Measurements from ENCODE around the gene NKAIN4.

The NKAIN4 gene

DNA sequence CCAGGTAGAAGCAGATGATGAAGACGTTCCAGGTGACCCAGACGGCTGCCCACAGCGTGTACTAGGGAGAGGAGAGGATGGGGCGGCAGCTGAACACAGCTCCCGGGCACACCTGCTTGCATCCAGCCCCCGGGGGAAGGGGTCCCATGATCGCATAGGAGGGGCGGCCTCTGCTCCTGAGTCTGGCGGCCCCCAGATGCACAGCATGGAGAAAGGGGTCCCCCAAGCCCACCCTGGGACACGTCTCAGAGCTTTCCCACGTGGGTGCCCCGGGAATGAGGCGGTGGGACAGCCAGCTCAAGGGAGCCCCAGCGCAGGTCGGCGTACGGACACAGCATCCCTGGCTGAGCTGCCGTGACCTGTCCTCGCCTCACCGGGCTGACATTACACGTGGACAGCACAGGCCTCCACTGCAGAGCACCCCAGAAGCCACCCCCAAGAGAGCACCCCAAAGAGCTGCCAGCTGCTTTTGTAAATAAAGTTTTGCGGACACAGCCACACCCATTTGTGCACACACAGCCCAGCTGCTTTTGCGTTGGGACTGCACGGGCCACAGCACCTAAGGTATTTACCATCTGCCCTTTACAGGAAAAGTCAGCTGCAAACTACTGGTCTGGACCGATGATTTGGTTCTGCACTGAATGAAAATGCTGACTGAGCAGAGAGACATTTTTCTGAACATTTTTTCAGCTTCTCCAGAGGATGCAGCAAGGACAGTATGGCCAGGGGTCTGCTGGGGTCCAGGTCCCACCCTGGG lies 5.2 kb downstream of the NKAIN4 start:
- H3K4me3 ChIP-seq (ENCODE audit: low read length in 2 of 2) = no peak overlapping the region
- H3K9ac ChIP-seq (ENCODE audit: low read depth in 1 of 2, low read length in 2 of 2) = no peak overlapping the region
- peaks cover 7 to 11% of the 10 kb centered on the region in 2 donors for H3K27me3 ChIP-seq (ENCODE audit: control insufficient read depth in 2 of 2, insufficient read depth in 2 of 2, low read length in 2 of 2)
- H3K4me1 ChIP-seq (ENCODE audit: control insufficient read depth in 2 of 2, insufficient read depth in 2 of 2, low read length in 2 of 2) = no peaks in the 10 kb centered on the region
- H3K27ac ChIP-seq (ENCODE audit: low read depth in 2 of 2, low read length in 2 of 2) = no peak overlapping the region
- no peaks in the 10 kb centered on the region for H3K36me3 ChIP-seq (ENCODE audit: control insufficient read depth in 2 of 2, insufficient read depth in 2 of 2, low read length in 2 of 2)
- H3K9me3 ChIP-seq (ENCODE audit: control insufficient read depth in 2 of 2, low read length in 2 of 2) = no peaks in the 10 kb centered on the region

DNA sequence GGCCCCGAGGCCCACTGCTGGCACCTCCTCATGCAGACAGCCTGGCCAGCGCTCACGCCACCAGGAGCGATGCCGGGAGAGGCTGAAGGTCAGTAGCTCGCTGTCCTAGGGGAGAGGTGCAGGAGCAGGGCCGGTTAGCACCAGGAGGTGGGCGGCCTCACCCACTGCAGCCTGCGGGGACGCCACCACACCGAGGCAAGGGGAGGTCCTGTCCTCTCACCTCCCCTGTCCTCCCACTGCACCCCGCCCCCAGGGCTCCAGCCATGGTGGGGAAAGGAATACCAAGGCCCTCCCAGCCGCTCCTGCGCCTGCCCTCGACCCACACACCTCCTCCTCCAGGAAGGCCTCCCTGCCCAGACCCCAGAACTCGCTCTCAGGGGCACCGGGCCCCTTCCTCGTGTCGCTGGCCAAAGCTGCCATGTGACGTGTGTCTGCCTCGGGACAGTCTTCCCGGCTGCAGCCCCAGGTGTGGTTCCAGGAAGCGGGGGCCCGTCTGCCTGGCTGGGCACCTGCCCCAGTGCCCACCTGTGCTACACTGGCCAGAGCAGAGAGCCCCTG lies 6.5 kb downstream of the NKAIN4 start:
- Histone ChIP-seq H3K4me1 (ENCODE audit: control insufficient read depth in 2 of 2, insufficient read depth in 2 of 2, low read length in 2 of 2) (no peaks in the 10 kb centered on the region), H3K27ac (ENCODE audit: low read depth in 2 of 2, low read length in 2 of 2) (no peak overlapping the region), H3K36me3 (ENCODE audit: control insufficient read depth in 2 of 2, insufficient read depth in 2 of 2, low read length in 2 of 2) (no peaks in the 10 kb centered on the region), H3K27me3 (ENCODE audit: control insufficient read depth in 2 of 2, insufficient read depth in 2 of 2, low read length in 2 of 2) (peaks cover 3 to 11% of the 10 kb centered on the region in 2 donors), H3K9ac (ENCODE audit: low read depth in 1 of 2, low read length in 2 of 2) (no peak overlapping the region), H3K4me3 (ENCODE audit: low read length in 2 of 2) (no peak overlapping the region), H3K9me3 (ENCODE audit: control insufficient read depth in 2 of 2, low read length in 2 of 2) (no peaks in the 10 kb centered on the region)

DNA sequence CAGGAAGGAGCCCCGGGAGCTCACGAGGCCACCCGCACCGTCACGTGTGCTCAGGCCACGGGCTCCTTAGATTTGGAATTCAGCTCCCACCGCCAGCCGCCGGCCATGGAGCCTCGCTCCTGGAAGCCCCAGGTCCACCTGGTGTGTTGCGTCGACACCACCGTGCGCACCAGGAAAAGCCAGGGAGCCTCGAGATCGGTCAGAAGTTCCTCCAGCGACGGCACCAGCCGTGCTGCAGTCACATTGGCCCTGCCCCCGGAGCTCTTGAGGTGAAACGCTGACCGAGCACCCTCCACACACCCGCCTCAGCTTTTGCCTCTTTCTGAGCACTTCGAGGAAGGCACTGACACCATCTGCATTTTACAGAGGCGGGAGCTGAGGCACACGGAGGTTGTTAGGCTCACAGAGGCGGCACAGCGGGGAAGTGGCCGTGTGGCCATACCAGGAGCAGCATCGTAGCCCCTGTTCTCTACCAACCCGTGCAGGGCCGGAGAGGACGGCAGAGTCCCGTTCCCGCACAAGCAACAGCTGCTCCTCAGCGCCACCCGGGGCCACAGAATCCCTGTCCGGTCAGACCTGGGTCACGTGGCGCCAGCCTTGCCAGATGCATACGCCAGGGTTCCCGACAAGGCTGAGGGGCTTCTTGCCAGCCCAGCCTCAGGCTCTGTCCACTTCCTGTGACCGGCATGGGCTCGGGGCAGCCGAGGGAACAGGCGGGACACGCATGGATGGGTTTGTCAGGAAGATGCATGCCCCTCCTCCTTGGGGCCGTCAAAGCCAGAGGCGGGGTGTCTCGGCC lies 7.6 kb downstream of the NKAIN4 start:
- Histone ChIP-seq H3K27ac (ENCODE audit: low read depth in 2 of 2, low read length in 2 of 2) (no peak overlapping the region), H3K9me3 (ENCODE audit: control insufficient read depth in 2 of 2, low read length in 2 of 2) (no peaks in the 10 kb centered on the region), H3K4me3 (ENCODE audit: low read length in 2 of 2) (no peak overlapping the region), H3K36me3 (ENCODE audit: control insufficient read depth in 2 of 2, insufficient read depth in 2 of 2, low read length in 2 of 2) (no peaks in the 10 kb centered on the region), H3K4me1 (ENCODE audit: control insufficient read depth in 2 of 2, insufficient read depth in 2 of 2, low read length in 2 of 2) (no peaks in the 10 kb centered on the region), H3K27me3 (ENCODE audit: control insufficient read depth in 2 of 2, insufficient read depth in 2 of 2, low read length in 2 of 2) (peaks cover 0 to 11% of the 10 kb centered on the region in 2 donors), H3K9ac (ENCODE audit: low read depth in 1 of 2, low read length in 2 of 2) (no peak overlapping the region)

DNA sequence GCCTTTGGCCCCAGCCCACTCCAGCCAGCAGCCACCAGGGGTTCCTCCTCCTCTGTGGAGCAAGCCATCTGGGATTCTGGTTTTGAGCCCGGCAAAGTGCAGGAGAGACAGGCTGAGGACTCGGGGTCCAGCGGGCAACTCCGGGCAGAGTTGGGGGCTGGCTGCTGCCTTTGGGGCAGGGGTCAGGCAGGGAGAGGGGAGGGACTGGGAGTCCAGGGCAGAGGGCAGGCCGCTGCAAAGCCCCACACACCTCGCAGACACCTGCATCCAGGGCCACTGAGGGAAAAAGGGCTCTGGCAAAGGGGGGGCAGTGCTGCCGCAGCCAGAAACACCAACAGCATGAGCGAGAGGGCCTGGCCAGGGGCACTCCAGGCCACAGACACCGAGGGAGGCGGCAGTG lies 9.8 kb downstream of the NKAIN4 start:
- no peaks in the 10 kb centered on the region for H3K9me3 ChIP-seq (ENCODE audit: control insufficient read depth in 2 of 2, low read length in 2 of 2)
- peaks cover 0 to 11% of the 10 kb centered on the region in 2 donors for H3K27me3 ChIP-seq (ENCODE audit: control insufficient read depth in 2 of 2, insufficient read depth in 2 of 2, low read length in 2 of 2)
- H3K9ac ChIP-seq (ENCODE audit: low read depth in 1 of 2, low read length in 2 of 2) = no peak overlapping the region
- no peaks in the 10 kb centered on the region for H3K4me1 ChIP-seq (ENCODE audit: control insufficient read depth in 2 of 2, insufficient read depth in 2 of 2, low read length in 2 of 2)
- H3K27ac ChIP-seq (ENCODE audit: low read depth in 2 of 2, low read length in 2 of 2) = no peak overlapping the region
- no peak overlapping the region for H3K4me3 ChIP-seq (ENCODE audit: low read length in 2 of 2)
- no peaks in the 10 kb centered on the region for H3K36me3 ChIP-seq (ENCODE audit: control insufficient read depth in 2 of 2, insufficient read depth in 2 of 2, low read length in 2 of 2)

DNA sequence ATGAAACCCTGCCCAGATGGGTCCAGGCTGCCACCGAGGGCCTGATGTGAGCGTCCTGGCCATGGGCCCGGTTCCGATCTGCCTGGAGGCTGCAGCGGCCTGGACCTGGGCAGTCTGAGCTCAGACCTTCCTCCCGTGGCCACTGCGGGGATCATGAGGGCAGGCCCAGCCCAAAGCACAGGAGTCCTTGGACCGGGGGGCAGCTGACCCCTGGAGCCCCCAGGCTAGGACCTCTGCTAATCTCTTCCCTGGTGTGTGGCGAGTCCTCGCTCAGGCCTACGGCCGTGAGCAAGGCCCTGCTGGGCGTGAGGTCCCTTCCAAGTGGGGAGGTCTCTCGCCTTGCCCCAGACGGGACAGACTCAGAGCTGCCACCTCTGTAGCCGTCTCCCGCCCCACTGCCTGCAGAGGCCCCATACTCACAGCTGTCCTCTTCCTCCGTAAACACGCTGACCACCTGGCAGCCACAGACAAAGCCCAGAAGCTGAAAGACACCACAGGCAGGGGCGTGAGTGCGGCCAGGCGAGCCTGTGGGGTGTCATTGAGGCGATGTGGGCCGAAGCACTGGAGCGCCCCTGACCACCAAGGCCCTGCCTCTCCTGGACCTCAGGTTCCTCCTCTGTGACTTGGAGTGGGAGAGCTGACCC lies 10.5 kb downstream of the NKAIN4 start:
- H3K4me3 ChIP-seq (ENCODE audit: low read length in 2 of 2) = no peak overlapping the region
- no peaks in the 10 kb centered on the region for H3K36me3 ChIP-seq (ENCODE audit: control insufficient read depth in 2 of 2, insufficient read depth in 2 of 2, low read length in 2 of 2)
- H3K27me3 ChIP-seq (ENCODE audit: control insufficient read depth in 2 of 2, insufficient read depth in 2 of 2, low read length in 2 of 2) = peaks cover 0 to 11% of the 10 kb centered on the region in 2 donors
- H3K9me3 ChIP-seq (ENCODE audit: control insufficient read depth in 2 of 2, low read length in 2 of 2) = no peaks in the 10 kb centered on the region
- no peak overlapping the region for H3K27ac ChIP-seq (ENCODE audit: low read depth in 2 of 2, low read length in 2 of 2)
- H3K9ac ChIP-seq (ENCODE audit: low read depth in 1 of 2, low read length in 2 of 2) = no peak overlapping the region
- no peaks in the 10 kb centered on the region for H3K4me1 ChIP-seq (ENCODE audit: control insufficient read depth in 2 of 2, insufficient read depth in 2 of 2, low read length in 2 of 2)

DNA sequence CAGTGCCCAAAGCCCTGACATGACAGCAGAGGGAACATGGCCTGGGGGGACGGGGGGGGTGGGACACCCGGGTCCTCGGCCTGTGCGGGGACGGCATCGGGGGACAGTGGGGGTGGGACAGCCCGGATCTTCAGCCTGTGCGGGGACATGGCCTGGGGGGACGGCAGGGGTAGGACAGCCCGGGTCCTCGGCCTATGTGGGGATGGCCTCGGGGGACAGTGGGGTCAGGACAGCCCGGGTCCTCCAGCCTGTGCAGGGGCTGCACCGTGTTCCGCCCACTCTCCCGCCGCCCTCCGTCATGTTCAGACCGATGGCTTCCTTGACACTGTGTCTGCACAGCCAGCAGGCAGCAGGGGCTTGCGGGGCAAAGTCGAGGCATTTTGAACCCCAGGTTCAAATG lies 11.5 kb downstream of the NKAIN4 start:
- Histone ChIP-seq H3K9me3 (ENCODE audit: control insufficient read depth in 2 of 2, low read length in 2 of 2) (no peaks in the 10 kb centered on the region), H3K4me3 (ENCODE audit: low read length in 2 of 2) (no peak overlapping the region), H3K9ac (ENCODE audit: low read depth in 1 of 2, low read length in 2 of 2) (no peak overlapping the region), H3K4me1 (ENCODE audit: control insufficient read depth in 2 of 2, insufficient read depth in 2 of 2, low read length in 2 of 2) (no peaks in the 10 kb centered on the region), H3K36me3 (ENCODE audit: control insufficient read depth in 2 of 2, insufficient read depth in 2 of 2, low read length in 2 of 2) (no peaks in the 10 kb centered on the region), H3K27me3 (ENCODE audit: control insufficient read depth in 2 of 2, insufficient read depth in 2 of 2, low read length in 2 of 2) (peaks cover 0 to 7% of the 10 kb centered on the region in 2 donors), H3K27ac (ENCODE audit: low read depth in 2 of 2, low read length in 2 of 2) (no peak overlapping the region)

DNA sequence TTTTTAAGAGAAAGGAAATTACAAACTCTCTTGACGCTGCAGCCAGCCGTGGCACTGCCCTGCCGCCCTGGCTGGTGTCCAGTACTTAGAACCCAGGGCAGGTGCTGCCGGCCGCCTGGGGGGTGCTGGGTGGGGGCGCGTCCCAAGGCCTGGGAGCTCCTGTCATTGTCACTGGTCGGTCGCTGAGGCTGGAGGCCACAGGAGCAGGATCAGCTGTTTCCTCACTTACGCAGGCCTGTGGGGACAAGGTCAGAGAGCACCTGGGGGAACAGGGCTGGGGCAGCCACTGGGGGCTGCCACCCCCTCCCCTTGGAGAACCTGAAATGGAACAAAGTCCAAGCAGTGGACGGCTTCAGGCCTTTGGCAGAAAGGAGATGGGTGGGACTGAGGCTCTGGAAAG lies 13.0 kb downstream of the NKAIN4 start:
- no peak overlapping the region for H3K27ac ChIP-seq (ENCODE audit: low read depth in 2 of 2, low read length in 2 of 2)
- no peaks in the 10 kb centered on the region for H3K36me3 ChIP-seq (ENCODE audit: control insufficient read depth in 2 of 2, insufficient read depth in 2 of 2, low read length in 2 of 2)
- H3K4me3 ChIP-seq (ENCODE audit: low read length in 2 of 2) = no peak overlapping the region
- H3K9ac ChIP-seq (ENCODE audit: low read depth in 1 of 2, low read length in 2 of 2) = no peak overlapping the region
- H3K27me3 ChIP-seq (ENCODE audit: control insufficient read depth in 2 of 2, insufficient read depth in 2 of 2, low read length in 2 of 2) = no peaks in the 10 kb centered on the region
- no peaks in the 10 kb centered on the region for H3K4me1 ChIP-seq (ENCODE audit: control insufficient read depth in 2 of 2, insufficient read depth in 2 of 2, low read length in 2 of 2)
- no peaks in the 10 kb centered on the region for H3K9me3 ChIP-seq (ENCODE audit: control insufficient read depth in 2 of 2, low read length in 2 of 2)

DNA sequence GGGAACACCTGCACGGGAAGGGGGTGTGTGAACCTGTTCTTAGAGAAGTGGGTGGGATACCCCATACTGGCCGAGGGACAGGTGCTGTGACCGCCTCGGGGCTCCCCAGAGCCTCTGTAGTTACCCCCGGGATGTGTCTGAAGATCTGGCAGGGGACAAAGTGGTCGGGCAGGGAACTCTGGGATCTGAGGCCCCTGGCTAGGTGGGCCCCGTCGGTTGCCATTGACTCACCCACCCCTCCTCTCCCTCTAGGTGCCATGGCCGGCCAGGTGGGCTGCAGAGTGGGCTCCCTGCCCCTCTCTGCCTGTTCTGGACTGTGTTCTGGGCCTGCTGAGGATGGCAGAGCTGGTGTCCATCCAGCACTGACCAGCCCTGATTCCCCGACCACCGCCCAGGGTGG lies 14.3 kb downstream of the NKAIN4 start:
- Histone ChIP-seq H3K4me1 (ENCODE audit: control insufficient read depth in 2 of 2, insufficient read depth in 2 of 2, low read length in 2 of 2) (no peaks in the 10 kb centered on the region), H3K27me3 (ENCODE audit: control insufficient read depth in 2 of 2, insufficient read depth in 2 of 2, low read length in 2 of 2) (no peaks in the 10 kb centered on the region), H3K36me3 (ENCODE audit: control insufficient read depth in 2 of 2, insufficient read depth in 2 of 2, low read length in 2 of 2) (no peaks in the 10 kb centered on the region), H3K9ac (ENCODE audit: low read depth in 1 of 2, low read length in 2 of 2) (no peak overlapping the region), H3K9me3 (ENCODE audit: control insufficient read depth in 2 of 2, low read length in 2 of 2) (no peaks in the 10 kb centered on the region), H3K27ac (ENCODE audit: low read depth in 2 of 2, low read length in 2 of 2) (no peak overlapping the region), H3K4me3 (ENCODE audit: low read length in 2 of 2) (no peak overlapping the region)

DNA sequence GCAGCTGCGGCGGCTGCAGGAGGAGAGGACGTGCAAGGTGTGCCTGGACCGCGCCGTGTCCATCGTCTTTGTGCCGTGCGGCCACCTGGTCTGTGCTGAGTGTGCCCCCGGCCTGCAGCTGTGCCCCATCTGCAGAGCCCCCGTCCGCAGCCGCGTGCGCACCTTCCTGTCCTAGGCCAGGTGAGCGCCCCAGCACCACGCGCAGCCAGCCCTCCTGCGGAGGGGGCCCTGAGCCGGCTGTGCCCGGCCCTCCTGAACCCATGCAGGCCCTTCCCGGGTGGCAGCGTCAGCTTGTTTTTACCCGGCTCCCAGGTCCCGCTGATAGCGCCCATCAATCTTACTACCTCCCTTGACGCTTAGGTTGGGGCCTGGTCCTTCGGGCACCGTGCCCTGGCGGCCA lies 14.8 kb downstream of the NKAIN4 start:
- no peaks in the 10 kb centered on the region for H3K4me1 ChIP-seq (ENCODE audit: control insufficient read depth in 2 of 2, insufficient read depth in 2 of 2, low read length in 2 of 2)
- no peaks in the 10 kb centered on the region for H3K27me3 ChIP-seq (ENCODE audit: control insufficient read depth in 2 of 2, insufficient read depth in 2 of 2, low read length in 2 of 2)

More for the DNA sequence above, 14.8 kb downstream of the NKAIN4 start:
- H3K36me3 ChIP-seq (ENCODE audit: control insufficient read depth in 2 of 2, insufficient read depth in 2 of 2, low read length in 2 of 2) = no peaks in the 10 kb centered on the region
- H3K9ac ChIP-seq (ENCODE audit: low read depth in 1 of 2, low read length in 2 of 2) = no peak overlapping the region
- no peak overlapping the region for H3K27ac ChIP-seq (ENCODE audit: low read depth in 2 of 2, low read length in 2 of 2)
- H3K4me3 ChIP-seq (ENCODE audit: low read length in 2 of 2) = no peak overlapping the region
- H3K9me3 ChIP-seq (ENCODE audit: control insufficient read depth in 2 of 2, low read length in 2 of 2) = no peaks in the 10 kb centered on the region
